Activated CD4-positive, CD25-positive, alpha-beta regulatory T cell treated with anti-CD3 and anti-CD28 coated beads, Interleukin-2, amount 50 U/mL, for 72 hours (primary cell): ENCODE results near the gene GPT2.

Experiments used
- DNase-seq: peaks from one replicate; pipeline ENCODE4 v3.0.0; 2021

GPT2 gene

GRCh38 chr16:46897471-46897870 lies 13.3 kb downstream of the GPT2 start:
- DNase-seq: no peak

- no peak for DNase-seq
These were observed 13.8 kb downstream of the GPT2 start for GRCh38 chr16:46898006-46898405.

DNA sequence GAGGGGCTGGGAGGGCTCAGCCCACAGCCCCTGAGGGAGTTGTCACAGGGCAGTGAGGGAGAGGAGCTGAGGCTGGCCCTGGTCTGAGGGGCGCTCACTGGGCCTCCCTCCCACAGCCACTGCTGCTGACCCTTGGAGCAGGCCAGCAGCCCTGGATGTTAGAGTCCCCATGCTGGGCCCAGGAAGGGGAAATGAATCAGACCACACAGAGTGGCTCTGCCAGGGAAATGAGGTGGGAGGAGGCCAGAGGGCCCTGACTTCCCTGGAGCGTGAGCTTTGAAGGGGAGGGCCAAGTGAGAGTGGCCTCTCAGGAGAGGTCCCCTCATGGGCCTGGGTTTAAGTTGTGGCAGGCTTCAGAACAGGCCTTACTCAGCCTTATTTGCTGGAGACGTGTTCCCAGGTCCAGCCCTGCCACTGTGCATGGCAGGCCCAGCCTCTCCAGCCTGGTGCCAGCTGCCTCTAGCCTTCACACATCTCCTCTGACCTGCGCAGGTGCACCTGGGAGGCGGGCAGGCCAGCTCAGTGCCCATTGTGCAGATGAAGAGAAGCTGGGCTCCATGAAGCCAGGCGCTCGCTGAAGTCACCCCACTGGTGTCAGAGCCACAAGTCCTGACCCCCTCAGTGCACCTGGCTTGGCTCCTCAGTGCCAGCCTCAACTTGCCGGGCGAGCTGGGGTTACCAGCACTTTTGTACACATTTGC lies 15.4 kb downstream of the GPT2 start:
- no peak for DNase-seq

DNA sequence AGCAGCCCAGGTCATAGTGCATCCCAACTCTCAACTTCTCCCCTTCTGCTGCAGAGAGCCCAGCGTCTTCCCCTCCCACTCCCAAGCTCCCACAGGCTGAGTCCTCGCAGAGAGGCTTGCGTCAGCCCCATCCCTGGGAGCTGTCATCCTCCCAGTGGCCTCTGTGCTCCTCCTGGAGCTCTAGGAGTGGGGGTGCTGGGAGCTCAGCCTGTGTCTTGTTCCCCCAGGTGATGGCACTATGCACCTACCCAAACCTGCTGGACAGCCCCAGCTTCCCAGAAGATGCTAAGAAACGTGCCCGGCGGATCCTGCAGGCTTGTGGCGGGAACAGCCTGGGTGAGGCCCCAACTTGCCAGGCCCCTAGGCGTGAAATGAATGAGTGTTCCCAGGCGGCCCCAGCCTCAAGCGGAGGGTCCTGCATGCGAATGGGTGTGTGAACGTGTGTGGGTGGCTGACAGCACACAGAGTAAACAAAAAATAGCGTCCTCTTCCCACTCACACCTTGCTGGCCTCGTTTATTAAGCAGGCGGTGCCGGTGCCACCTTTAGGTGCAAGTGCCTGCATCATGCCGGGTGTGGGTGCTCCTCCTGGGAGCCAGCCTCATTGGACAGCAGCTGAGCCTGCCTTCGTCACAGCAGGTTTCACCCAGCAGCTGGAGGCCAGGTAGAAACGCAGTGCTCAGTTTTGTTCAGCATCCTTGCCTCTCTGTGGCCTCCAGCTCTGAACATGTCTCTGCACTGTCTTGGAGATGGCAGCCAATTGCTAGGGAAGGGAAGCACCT lies 16.5 kb downstream of the GPT2 start:
- no peak for DNase-seq

DNA sequence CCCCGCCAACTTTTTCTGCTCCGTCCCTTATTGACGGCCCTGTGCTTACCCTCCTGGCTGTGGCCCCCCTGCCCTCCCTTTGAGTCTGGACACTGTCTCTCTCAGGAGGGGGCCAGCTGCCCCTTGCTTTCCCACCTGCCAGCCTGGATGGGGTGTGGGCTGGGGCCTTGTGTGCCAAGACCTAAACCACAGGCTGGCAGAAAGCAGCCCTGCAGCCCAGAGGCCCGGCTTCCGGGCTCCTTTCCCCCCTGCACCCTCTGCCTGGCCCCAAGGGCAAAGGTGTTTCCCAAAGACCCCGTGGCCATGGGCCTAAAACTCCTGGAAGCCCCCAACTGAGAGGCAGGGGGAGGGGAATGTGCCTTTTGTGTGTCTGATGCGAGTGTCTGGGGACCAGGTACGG lies 17.5 kb downstream of the GPT2 start:
- no peak for DNase-seq

DNA sequence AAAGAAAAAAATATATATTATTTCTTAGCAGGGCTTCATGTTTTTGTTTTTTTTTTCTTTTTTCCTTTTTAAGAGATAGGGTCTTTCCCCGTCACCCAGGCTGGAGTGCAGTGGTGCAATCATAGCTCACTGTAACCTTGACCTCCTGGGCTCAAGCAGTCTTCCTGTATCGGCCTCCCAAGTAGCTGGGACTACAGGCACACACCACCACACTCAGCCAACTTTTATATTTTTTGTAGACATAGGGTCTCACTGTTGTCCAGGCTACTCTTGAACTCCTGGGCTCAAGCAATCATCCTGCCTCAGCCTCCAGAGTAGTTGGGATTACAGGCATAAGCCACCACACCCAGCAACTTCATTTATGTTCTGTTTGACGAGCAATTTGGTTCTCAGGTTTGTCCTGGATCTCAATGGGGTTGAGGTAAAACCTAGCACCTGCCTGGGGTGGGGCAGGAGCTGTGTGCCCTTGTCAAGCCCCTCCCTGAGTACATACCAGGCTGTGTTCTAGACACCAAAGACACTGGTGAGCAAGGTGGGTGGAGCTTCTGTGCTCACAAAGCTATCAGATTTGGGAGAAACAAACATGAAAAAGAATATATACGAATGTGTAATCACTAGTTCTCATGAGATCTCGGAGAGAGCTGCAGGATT lies 19.2 kb downstream of the GPT2 start:
- DNase-seq: no peak

DNA sequence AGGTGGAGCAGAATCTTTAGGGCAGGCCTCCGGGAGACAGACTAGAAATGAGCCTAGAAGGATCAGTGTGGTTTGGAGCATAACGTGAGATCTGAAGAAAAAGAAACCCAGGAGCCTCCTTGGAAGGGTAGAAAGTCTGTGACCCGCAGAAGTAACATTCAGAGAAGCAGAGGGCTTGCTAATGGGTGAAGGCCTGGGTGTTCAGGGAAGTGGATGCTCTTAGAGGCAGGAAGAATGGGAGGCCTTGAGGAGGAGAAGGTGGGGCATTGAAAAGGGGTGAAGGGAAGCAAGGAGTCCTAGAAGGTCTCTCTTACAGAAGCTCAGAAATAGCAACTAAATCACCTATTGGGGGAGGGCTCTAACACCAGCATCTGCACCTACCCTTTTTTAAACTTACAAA lies 20.3 kb downstream of the GPT2 start:
- DNase-seq: no peak

GRCh38 chr16:46906360-46907060 lies 22.3 kb downstream of the GPT2 start:
- DNase-seq: no peak

DNA sequence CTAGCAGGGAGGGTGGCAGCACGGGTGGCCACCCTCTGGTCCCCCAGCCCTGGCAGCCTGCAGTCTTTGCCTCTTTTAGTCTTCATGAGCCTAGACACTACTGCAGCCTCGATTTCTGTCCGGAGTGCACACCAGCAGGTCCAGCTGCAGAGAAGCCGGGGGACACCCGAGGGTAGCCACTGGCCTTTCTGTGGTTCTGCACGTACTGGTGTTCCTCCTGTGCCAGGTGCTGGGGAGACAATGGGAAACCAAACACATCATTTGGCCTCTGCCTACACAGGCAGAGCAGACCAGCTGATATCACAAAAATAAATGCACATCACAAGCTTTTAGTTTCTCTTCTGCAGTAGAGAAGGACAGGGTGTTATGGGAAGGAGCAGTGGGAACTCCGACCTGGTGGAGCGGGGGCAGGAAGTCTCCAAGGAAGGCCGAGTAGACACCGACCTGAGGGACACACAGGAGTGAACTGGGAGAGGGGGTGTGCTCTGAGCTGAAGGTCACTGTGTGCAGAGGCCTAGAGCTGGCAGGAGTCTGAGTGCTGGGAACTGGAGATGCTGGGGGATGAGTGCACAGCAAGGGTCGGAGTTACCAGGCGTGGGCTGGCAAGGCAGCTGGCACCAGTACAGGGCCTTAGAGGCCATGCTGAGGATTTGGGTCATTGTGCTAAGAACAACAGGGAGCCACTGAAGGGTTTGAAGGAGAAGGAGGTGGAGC lies 23.1 kb downstream of the GPT2 start:
- no peak for DNase-seq

DNA sequence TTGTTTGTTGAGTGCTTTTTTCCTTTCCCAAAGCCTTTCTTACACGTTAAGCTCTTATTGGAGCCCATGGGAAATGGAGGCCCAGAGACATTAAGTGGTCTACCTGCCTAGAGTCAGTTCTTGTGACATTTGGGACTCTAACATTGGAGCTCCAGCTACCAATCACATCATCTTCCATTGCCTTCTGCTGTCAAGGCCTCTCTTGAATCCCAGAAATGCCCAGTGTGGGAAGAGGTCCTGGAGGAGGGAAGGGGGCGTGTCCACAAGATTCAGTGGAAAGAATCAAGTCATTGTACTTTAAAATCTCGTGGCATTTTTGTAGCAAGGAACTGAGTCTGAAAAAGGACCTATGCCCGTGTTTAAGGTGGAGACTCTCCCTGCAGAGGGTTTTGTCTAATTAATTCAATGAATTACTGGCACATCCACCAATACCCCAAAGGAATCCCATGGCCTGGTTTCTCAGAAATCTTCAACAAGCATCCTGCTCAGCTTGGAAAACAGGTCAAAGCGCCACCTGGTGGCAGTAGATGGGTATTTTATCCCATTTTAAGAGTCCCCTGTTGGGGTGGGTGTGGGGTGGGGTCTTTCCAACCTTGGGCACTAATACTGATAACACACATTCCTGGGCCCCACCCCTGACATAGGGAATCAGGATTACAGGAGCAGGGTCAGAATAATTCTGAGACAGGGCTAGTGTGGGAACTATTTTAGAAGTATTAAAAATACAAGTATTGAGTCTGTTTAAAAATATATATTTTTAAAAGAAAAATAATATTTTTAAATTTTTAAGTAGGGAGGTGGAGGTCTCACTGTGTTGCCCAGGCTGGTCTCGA lies 24.6 kb downstream of the GPT2 start:
- peak; percentile 57 for DNase-seq

- DNase-seq: no peak
These were observed 26.9 kb downstream of the GPT2 start for GRCh38 chr16:46911038-46911437.

GRCh38 chr16:46911650-46912049 lies 27.5 kb downstream of the GPT2 start:
- DNase-seq: no peak

- DNase-seq: no peak
These were observed 30.5 kb downstream of the GPT2 start for GRCh38 chr16:46914556-46915201.

- no peak for DNase-seq
These were observed 31.4 kb downstream of the GPT2 start for GRCh38 chr16:46915483-46916025.

DNA sequence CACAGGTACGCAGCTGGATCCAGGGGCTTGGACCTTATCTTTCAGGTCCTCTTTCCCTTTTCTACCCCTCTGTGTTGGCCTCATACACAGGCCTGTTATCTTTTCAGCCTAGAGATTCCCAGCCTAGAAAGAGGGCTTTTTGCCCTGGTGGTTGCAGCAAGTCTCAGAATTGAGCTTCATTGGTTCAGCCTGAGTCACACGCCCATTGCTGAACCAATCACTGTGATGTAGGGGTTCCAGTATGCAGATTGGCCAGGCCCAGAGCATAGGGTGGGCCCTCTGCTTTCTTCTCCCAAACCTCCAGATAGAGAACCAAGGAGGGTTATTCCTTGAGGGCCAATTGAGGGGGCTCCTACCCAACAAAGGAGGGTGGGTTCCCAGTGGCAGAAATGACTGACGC lies 32.8 kb downstream of the GPT2 start:
- DNase-seq: no peak

DNA sequence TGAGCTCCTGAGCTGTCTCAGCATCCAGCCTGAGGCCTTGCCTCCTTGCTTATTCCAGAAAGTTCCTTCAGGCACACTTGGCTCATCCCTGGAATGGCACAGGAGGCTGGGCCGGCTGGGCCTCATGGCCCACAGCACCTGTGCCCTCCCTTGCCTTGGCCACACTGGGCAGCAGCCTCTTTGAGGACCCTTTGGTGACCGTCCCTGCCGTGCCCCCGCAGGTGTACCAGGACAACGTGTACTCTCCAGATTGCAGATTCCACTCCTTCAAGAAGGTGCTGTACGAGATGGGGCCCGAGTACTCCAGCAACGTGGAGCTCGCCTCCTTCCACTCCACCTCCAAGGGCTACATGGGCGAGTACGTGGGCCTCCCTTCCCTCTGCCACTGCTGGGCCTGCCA lies 34.2 kb downstream of the GPT2 start:
- no peak for DNase-seq

DNA sequence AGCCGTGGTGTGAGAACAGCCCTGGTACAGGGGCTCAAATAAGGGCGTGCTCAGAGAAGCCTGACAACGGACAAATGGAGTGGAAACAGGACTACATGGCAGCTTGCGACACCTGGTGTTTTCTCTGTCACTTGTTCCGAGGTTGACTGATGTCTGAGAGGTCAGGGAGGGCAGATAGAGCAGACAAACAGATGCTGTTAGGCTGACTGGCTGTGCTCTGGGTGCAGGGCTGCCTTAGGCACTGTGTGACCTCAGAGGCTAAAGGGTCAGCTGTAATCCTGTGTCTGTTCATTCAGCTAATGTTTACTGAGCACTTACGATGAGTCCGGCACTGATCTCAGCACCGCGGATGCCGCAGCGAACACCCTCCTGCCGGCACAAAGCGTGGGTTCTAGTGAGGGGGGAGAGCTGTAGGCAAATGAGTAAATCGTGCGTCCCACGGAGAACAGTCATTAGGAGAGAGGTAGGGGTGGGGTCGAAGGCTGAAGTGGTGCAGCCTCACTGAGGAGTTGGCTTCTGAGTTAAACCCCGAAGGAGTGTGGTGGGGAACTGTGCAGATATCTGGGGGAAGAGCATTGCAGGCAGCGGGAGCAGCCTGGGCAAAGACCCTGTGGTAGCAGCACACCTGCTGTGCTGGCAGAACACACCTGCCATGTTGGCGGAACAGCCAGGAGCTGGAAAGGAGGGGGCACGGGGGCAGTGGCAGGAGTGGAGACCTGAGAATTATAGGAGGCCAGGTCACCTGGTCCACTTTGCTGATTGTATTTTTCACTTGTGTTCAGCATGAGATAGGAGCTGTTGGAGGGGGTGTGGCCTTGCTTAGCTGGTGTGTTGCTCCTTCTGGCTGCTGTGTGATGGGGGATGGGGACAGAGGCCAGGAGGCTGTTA lies 35.0 kb downstream of the GPT2 start:
- no peak for DNase-seq

DNA sequence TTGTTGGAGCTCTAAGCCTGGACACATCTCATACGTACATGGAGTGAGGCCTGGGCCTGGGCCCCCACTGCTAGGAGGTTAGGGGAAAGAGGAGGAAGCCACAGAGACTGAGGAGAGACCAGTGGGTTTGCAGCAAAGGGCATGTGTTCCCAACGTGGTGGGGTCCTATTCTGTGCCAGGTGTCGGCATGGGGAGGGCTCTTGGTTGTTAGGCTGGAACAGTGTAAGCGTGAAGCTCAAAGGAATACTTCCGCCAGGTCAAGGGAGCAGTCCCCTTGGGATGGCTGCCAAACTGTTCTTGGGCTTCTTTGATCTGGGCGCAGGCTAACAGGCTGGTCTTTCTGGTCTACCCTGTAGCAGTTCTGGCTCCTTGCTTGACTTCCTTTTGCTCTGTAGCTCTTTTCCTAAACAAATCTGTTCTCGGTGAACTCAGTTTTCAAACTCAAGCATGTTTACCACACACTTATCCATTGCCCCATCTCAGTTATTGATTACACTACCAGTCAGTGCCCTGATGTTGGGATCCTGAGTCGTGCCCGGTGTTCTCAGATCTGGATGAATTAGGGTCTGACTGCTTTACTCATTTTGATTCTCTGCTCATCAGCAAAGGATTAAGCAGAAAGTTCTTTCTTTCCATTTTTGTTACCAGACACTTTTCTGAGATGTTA lies 36.4 kb downstream of the GPT2 start:
- no peak for DNase-seq

GRCh38 chr16:46922239-46922638 lies 38.1 kb downstream of the GPT2 start:
- DNase-seq: no peak
